ENCODE results near the gene CLEC16A.

The CLEC16A gene

DNA sequence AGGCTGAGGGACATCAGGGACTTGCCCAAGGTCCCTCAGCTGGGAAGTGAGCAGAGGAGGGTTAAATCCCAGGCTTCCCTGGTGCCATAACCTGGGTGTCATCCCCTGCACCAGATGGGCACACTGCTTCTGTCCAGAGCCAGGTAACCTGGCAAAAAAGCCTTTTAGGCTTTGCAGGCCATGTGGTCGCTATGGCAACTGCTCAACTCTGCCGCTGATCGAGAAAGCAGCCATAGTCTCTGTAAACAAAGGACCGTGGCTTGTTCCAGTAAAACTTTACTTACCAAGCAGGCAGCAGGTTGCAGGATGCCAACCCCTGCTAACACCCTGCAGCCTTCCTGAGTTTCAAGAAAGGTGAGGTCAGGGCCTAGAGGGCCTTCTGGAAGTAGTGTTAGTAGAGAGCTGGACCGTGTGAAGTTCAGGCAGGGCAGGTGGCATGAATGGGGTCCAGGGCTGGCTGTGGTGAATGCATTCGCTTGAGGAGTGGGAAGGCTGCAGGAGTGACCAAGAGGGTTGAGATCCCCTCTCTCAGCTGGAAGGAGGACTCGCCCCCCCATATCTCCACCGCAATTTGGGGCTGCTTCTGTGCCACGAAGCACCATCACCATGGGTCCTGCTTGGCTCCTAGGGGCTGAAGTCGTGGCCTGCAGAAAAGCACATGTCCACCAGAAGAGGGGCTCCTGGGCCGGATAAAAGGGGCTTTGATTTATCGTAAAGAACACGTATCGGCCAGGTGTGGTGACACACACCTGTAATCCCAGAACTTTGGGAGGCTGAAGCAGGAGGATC, 220.3 kb downstream of the CLEC16A start:
- Histone ChIP-seq H3K27ac (ENCODE audit: low read length) (no peak overlapping the region), H3K27me3 (ENCODE audit: low read depth, low read length) (no peaks in the 10 kb centered on the region), H3K4me1 (ENCODE audit: control insufficient read depth in 1 of 2, insufficient read depth in 2 of 2, low read length in 2 of 2) (peaks cover 10 to 30% of the 10 kb centered on the region in 2 donors), H3K4me3 (ENCODE audit: low read depth in 1 of 2, low read length in 2 of 2) (no peak overlapping the region), H3K9me3 (ENCODE audit: control insufficient read depth in 1 of 2, low read length in 2 of 2) (no peaks in the 10 kb centered on the region), H3K36me3 (ENCODE audit: control insufficient read depth in 1 of 2, insufficient read depth in 2 of 2, low read length in 2 of 2) (peaks cover 7 to 28% of the 10 kb centered on the region in 2 donors)

DNA sequence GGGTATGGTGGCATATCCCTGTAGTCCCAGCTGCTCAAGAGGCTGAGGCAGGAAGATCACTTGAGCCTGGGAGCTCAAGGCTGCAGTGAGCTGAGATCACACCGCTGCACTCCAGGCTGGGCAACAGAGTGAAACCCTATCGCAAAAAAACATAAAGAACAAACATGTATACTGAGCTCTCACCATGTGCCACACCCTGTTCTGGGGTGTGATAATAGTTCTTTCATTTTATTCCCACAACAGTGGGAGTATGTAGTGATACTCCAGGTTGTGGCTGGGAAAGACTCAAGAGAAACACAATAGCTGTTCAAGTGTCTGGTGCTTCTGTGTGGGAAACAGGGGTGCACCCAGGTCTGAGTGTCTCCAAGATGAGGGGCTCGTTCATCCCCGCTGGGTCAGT, 221.0 kb downstream of the CLEC16A start:
- Histone ChIP-seq H3K27ac (ENCODE audit: low read length) (no peak overlapping the region), H3K4me1 (ENCODE audit: control insufficient read depth in 1 of 2, insufficient read depth in 2 of 2, low read length in 2 of 2) (peaks cover 10 to 30% of the 10 kb centered on the region in 2 donors), H3K36me3 (ENCODE audit: control insufficient read depth in 1 of 2, insufficient read depth in 2 of 2, low read length in 2 of 2) (peaks cover 7 to 33% of the 10 kb centered on the region in 2 donors), H3K4me3 (ENCODE audit: low read depth in 1 of 2, low read length in 2 of 2) (no peak overlapping the region), H3K27me3 (ENCODE audit: low read depth, low read length) (no peaks in the 10 kb centered on the region), H3K9me3 (ENCODE audit: control insufficient read depth in 1 of 2, low read length in 2 of 2) (no peaks in the 10 kb centered on the region)

DNA sequence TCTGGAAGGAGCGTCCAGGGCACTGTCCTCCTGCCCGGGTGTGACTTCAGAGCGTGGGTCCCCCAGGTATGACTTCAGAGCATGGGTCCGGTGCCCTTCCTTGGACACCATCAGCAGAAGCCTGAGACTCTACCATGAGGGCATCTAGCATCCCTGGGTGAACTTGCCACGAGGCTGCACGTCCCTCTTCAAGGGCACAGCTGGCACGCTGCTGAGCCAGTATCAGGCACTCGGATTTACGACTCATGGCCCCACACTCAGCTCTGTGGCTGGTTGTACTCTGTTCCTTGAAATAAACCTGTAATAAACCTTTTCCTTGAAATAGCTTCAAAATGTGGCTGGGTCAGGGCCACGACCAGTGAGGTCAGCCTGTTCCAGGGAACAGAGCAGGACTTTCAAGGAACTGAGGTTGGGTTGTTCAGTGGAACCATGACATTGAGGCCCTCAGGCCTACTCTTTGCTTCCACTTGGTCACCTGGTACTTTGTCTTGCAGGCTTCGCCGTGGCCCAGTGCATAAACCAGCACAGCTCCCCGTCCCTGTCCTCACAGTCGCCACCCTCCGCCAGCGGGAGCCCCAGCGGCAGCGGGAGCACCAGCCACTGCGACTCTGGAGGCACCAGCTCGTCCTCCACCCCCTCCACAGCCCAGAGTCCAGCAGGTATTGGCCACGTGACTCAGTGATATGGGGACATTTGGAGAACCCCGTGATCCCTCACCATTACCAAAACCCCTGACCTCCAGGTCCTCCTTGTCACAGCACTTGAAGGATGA, 221.7 kb downstream of the CLEC16A start:
- Histone ChIP-seq H3K27ac (ENCODE audit: low read length) (no peak overlapping the region), H3K4me1 (ENCODE audit: control insufficient read depth in 1 of 2, insufficient read depth in 2 of 2, low read length in 2 of 2) (peaks cover 8 to 30% of the 10 kb centered on the region in 2 donors), H3K9me3 (ENCODE audit: control insufficient read depth in 1 of 2, low read length in 2 of 2) (no peaks in the 10 kb centered on the region)

DNA sequence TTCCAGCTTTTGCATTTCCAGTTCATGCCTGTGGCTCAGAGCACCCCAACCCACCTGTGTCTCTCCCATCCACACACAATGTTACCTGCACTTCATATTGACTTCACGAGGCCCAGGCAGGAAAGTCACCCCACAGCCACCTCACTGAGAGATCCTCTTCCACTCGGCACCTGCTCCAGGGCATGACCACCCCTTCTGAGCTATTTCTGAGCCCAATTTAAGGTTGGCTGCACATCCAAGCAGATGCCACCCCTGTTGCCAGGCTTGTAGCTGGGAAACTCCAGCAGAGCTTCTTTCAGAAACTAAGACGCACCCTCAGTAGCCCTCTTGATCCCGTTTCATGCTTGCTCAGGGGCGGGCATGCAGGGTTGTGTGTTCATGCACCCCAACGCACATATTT, 223.2 kb downstream of the CLEC16A start:
- H3K36me3 ChIP-seq (ENCODE audit: control insufficient read depth in 1 of 2, insufficient read depth in 2 of 2, low read length in 2 of 2) = peaks cover 9 to 43% of the 10 kb centered on the region in 2 donors

More for the DNA sequence above, 221.7 kb downstream of the CLEC16A start:
- H3K36me3 ChIP-seq (ENCODE audit: control insufficient read depth in 1 of 2, insufficient read depth in 2 of 2, low read length in 2 of 2) = peaks cover 9 to 40% of the 10 kb centered on the region in 2 donors
- no peaks in the 10 kb centered on the region for H3K27me3 ChIP-seq (ENCODE audit: low read depth, low read length)
- no peak overlapping the region for H3K4me3 ChIP-seq (ENCODE audit: low read depth in 1 of 2, low read length in 2 of 2)

DNA sequence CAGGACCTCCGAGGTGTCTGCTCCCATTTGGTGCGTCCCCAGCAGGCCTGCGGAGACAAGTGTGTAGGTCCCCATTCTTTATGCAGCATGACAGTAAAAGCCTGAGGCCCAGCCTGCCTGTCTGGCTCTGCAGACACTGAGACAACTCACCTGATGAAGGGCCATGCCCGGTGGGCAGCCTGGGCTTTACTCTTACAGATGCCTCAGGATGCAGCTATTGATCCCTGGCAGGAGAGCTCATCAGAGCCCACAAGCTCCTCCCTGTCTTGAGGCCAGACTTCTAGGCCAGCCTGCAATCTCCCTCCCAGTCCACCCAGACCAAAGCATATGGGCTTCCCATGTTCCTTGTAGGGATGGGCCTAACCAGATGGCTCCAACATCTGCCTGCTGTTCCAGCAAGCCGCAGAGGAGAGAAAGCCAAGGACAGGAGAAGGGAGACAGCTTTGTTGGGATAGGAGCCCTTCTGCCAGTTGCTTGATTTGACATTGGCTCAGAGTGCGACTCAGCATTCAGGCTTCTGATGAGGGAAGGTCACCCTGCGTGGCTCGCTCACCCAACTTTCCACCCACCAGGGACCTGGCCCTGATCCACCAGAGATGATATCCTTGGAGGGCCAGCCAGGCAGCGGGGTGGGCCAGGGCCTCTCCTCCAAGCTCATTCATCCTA, 224.2 kb downstream of the CLEC16A start:
- Histone ChIP-seq H3K4me1 (ENCODE audit: control insufficient read depth in 1 of 2, insufficient read depth in 2 of 2, low read length in 2 of 2) (peaks cover 0 to 5% of the 10 kb centered on the region in 2 donors), H3K27ac (ENCODE audit: low read length) (no peak overlapping the region), H3K4me3 (ENCODE audit: low read depth in 1 of 2, low read length in 2 of 2) (no peak overlapping the region), H3K36me3 (ENCODE audit: control insufficient read depth in 1 of 2, insufficient read depth in 2 of 2, low read length in 2 of 2) (peaks cover 14 to 43% of the 10 kb centered on the region in 2 donors), H3K27me3 (ENCODE audit: low read depth, low read length) (no peaks in the 10 kb centered on the region), H3K9me3 (ENCODE audit: control insufficient read depth in 1 of 2, low read length in 2 of 2) (no peaks in the 10 kb centered on the region)

More for the DNA sequence above, 223.2 kb downstream of the CLEC16A start:
- H3K4me1 ChIP-seq (ENCODE audit: control insufficient read depth in 1 of 2, insufficient read depth in 2 of 2, low read length in 2 of 2) = peaks cover 2 to 15% of the 10 kb centered on the region in 2 donors
- no peaks in the 10 kb centered on the region for H3K9me3 ChIP-seq (ENCODE audit: control insufficient read depth in 1 of 2, low read length in 2 of 2)
- H3K27ac ChIP-seq (ENCODE audit: low read length) = no peak overlapping the region
- H3K27me3 ChIP-seq (ENCODE audit: low read depth, low read length) = no peaks in the 10 kb centered on the region
- no peak overlapping the region for H3K4me3 ChIP-seq (ENCODE audit: low read depth in 1 of 2, low read length in 2 of 2)

DNA sequence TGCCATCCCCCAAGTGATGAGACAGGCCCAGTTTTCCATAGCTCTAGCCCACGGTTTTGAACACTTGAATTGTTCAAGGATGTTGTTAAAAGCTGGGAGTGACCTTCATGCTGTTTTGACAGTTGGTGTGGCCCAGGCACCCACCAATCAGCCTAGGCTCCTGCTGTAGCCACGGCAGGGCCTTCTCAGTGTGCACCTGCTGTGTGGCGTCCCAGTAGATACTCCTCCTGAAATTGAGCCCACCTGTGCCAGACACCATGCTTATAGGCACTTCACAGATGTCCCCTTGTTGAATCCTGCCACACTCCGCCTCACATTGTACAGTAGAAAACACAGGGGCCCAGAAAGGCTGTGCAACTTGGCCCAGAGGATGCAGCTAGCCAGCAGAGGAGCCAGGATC, 225.3 kb downstream of the CLEC16A start:
- no peak overlapping the region for H3K27ac ChIP-seq (ENCODE audit: low read length)
- no peaks in the 10 kb centered on the region for H3K27me3 ChIP-seq (ENCODE audit: low read depth, low read length)
- no peaks in the 10 kb centered on the region for H3K9me3 ChIP-seq (ENCODE audit: control insufficient read depth in 1 of 2, low read length in 2 of 2)
- no peak overlapping the region for H3K4me3 ChIP-seq (ENCODE audit: low read depth in 1 of 2, low read length in 2 of 2)
- H3K36me3 ChIP-seq (ENCODE audit: control insufficient read depth in 1 of 2, insufficient read depth in 2 of 2, low read length in 2 of 2) = peaks cover 17 to 44% of the 10 kb centered on the region in 2 donors
- peaks cover 0 to 2% of the 10 kb centered on the region in 2 donors for H3K4me1 ChIP-seq (ENCODE audit: control insufficient read depth in 1 of 2, insufficient read depth in 2 of 2, low read length in 2 of 2)

DNA sequence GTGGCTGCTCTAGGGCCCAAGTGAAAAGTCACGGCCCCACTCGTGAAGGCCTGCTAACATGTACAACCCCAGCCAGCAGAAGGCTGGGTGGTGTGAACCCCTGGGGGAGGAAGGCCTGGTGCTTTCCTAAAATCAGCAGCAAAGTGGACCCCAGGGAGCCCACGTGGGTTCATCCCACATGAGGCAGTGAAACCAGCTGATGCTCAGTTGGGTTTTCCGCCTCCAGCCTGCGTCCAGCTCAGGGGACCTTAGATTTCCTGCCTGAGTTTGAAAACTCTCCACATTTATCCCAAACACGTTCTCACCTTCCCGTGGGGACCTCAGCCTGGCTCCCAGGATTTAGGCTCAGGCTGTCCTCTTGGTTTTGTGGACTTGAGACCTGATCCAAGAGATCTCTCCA, 225.8 kb downstream of the CLEC16A start:
- H3K36me3 ChIP-seq (ENCODE audit: control insufficient read depth in 1 of 2, insufficient read depth in 2 of 2, low read length in 2 of 2) = peaks cover 17 to 50% of the 10 kb centered on the region in 2 donors

DNA sequence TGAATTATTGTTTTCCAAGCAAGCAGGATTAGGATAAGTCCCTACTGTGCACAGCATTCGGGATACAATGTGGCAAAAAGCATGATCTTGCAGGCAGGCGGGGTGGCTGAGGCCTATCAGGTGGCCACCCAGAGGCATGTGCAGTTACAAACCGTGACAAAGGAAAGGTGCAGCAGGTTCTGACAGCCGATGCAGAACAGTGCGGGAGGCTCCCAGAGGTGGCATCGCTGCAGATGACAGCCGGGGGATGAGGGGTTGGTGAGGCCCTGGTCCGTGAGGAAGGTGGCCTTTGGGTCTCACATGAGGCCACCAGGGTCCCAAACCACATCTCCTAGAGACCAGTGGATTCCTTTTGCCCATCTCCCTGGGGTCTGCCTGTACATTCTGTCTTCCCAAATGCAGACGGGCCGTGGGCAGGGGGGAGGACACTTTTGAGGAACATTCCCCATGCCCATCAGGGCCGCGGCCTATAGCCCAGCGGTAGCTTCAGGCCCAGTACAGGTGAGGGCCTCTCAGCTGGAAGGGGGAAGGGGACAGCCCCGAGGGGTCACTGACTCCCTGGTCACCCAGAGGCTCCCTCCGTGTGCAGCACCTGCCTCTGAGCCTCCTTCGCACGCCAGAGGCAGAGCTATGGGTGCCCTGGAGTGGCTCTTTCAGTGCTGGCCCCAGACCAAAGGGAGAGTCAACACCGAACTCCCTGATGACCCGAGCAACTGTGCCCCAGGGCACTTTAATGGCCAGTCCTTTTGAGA, 226.5 kb downstream of the CLEC16A start:
- no peaks in the 10 kb centered on the region for H3K27me3 ChIP-seq (ENCODE audit: low read depth, low read length)
- no peaks in the 10 kb centered on the region for H3K9me3 ChIP-seq (ENCODE audit: control insufficient read depth in 1 of 2, low read length in 2 of 2)
- no peaks in the 10 kb centered on the region for H3K4me1 ChIP-seq (ENCODE audit: control insufficient read depth in 1 of 2, insufficient read depth in 2 of 2, low read length in 2 of 2)
- no peak overlapping the region for H3K4me3 ChIP-seq (ENCODE audit: low read depth in 1 of 2, low read length in 2 of 2)
- no peak overlapping the region for H3K27ac ChIP-seq (ENCODE audit: low read length)
- H3K36me3 ChIP-seq (ENCODE audit: control insufficient read depth in 1 of 2, insufficient read depth in 2 of 2, low read length in 2 of 2) = peaks cover 17 to 56% of the 10 kb centered on the region in 2 donors

More for the DNA sequence above, 225.8 kb downstream of the CLEC16A start:
- Histone ChIP-seq H3K27ac (ENCODE audit: low read length) (no peak overlapping the region), H3K4me1 (ENCODE audit: control insufficient read depth in 1 of 2, insufficient read depth in 2 of 2, low read length in 2 of 2) (no peaks in the 10 kb centered on the region), H3K27me3 (ENCODE audit: low read depth, low read length) (no peaks in the 10 kb centered on the region), H3K9me3 (ENCODE audit: control insufficient read depth in 1 of 2, low read length in 2 of 2) (no peaks in the 10 kb centered on the region), H3K4me3 (ENCODE audit: low read depth in 1 of 2, low read length in 2 of 2) (no peak overlapping the region)

DNA sequence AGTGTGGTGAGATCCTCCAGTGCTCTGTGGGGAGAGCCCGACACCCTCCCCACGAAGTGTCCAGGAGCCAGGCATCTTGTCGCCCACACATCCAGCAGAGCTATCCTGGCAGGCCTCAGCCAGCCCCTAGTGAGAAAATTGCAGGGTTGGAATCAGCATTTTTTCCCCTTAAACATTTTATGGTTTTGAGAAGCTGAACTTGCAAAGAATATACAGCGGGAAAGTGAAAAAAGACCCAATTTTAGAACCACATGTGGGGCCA, 227.0 kb downstream of the CLEC16A start:
- Histone ChIP-seq H3K9me3 (ENCODE audit: control insufficient read depth in 1 of 2, low read length in 2 of 2) (no peaks in the 10 kb centered on the region), H3K4me1 (ENCODE audit: control insufficient read depth in 1 of 2, insufficient read depth in 2 of 2, low read length in 2 of 2) (no peaks in the 10 kb centered on the region), H3K27me3 (ENCODE audit: low read depth, low read length) (no peaks in the 10 kb centered on the region), H3K27ac (ENCODE audit: low read length) (no peak overlapping the region), H3K4me3 (ENCODE audit: low read depth in 1 of 2, low read length in 2 of 2) (no peak overlapping the region), H3K36me3 (ENCODE audit: control insufficient read depth in 1 of 2, insufficient read depth in 2 of 2, low read length in 2 of 2) (peaks cover 17 to 53% of the 10 kb centered on the region in 2 donors)

DNA sequence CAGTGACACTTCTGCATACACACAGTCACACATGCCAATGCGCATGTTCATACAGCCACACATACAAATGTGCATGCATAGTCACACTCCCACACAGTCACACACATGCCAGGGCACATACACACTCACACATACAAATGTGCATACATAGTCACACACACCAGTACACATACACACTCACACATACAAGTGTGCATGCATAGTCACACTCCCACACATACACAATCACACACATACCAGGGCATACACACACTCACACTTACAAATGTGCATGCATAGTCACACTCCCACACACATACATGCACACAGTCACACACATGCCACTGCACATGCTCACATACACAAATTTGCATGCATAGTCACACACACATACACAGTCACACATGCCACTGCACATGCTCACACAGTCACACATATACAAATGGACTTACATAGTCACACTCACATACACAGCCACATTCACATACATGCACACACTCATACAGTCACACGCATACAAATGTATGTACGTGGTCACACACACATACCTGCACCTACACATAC, 227.5 kb downstream of the CLEC16A start:
- peaks cover 15 to 49% of the 10 kb centered on the region in 2 donors for H3K36me3 ChIP-seq (ENCODE audit: control insufficient read depth in 1 of 2, insufficient read depth in 2 of 2, low read length in 2 of 2)
- H3K27me3 ChIP-seq (ENCODE audit: low read depth, low read length) = no peaks in the 10 kb centered on the region
- H3K4me1 ChIP-seq (ENCODE audit: control insufficient read depth in 1 of 2, insufficient read depth in 2 of 2, low read length in 2 of 2) = no peaks in the 10 kb centered on the region
- no peaks in the 10 kb centered on the region for H3K9me3 ChIP-seq (ENCODE audit: control insufficient read depth in 1 of 2, low read length in 2 of 2)
- H3K27ac ChIP-seq (ENCODE audit: low read length) = no peak overlapping the region
- no peak overlapping the region for H3K4me3 ChIP-seq (ENCODE audit: low read depth in 1 of 2, low read length in 2 of 2)
